IPS-15b (cell line): ENCODE measurements around the gene GALNT17.
"Not testable (repeated sequence)": the region's sequence is repeated elsewhere in the genome, so short reads cannot be mapped to it uniquely, and the experiment has no call there.

ENCODE experiments used
- H3K27me3 ChIP-seq: one replicate; pipeline ENCODE4 v1.6.1; 2013; ENCODE audit warnings: low read length; ENCODE audit not compliant: control insufficient read depth, insufficient read depth
- H3K36me3 ChIP-seq: one replicate; pipeline ENCODE4 v1.6.1; 2013; ENCODE audit warnings: low read length; ENCODE audit not compliant: control insufficient read depth, insufficient read depth
- H3K4me1 ChIP-seq: one replicate; pipeline ENCODE4 v1.6.1; 2013; ENCODE audit warnings: mild to moderate bottlenecking, low read length; ENCODE audit not compliant: control insufficient read depth, insufficient read depth
- H3K4me3 ChIP-seq: one replicate; pipeline ENCODE4 v1.5.1; 2013; ENCODE audit warnings: low read depth, low read length
- H3K9ac ChIP-seq: one replicate; pipeline ENCODE4 v1.6.1; 2013; ENCODE audit warnings: low read depth, mild to moderate bottlenecking, low read length
- H3K9me3 ChIP-seq: one replicate; pipeline ENCODE4 v1.6.1; 2013; ENCODE audit warnings: mild to moderate bottlenecking, low read length; ENCODE audit not compliant: control insufficient read depth, insufficient read depth

GALNT17 gene

DNA sequence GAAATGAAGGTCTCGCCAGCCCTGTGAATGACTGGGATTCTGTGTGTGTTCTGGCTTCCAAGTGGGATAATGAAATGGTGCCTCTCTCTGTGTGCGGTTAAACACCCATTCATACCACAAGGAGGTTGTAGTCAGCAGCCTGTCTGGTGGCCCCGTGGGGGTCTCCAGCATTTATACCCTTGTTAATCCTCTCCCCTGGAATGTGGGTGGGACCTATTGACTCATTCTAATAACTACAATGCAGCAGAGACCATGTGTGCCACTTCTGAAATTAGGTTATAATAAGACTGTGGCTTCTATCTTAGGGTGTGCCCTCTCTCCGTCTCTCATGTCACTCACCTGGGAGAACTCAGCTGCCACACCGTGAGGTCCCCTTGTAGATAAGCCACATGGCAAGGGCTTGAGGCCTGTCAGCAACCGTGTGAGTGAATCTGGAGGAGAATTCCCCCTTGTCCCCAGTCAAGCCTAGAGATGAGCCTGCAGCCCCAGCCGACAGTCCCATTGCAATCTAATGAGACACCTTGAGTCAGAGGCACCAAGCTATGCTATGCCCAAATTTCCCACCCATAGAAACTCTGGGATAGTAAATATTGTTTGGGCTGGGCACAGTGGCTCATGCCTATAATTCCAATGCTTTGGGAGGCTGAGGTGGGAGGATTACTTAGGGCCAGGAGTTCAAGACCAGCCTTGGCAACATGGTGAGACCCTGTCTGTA, 106.8 kb downstream of the GALNT17 start:
- Histone ChIP-seq H3K4me3 (no peak overlapping the region), H3K36me3 (no peaks in the 10 kb centered on the region), H3K4me1 (no peaks in the 10 kb centered on the region)

DNA sequence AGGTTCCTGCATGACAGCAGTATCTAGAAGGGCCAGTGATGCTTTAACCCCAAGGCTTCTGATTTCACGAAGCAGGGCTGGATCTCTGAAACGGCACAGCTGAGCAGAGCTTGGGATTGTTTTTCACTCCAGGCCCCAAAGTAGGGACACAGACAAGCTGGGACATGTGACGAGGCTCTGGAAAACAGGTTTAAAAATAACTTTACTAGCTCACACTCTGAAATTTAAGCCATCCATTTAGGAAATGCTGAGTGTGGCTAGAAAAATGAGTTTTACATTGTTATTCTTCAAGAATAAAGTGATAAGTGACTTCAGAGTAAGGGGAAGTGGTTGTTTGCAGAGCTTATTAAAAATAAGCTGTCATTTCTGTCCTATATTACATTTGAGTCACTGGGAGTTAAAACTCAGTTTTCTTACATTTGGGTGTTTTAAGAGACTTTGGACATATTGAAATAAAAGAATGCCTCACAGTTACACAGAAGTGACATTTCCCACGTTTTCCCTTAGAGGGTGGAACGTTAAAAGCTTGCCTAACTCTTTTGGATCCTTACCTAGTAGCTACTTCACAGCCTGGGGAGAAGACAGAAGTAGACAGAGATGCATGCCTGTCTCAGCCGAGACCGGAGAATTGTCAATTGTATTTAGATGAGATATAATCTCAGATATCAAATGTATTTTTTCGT, 107.8 kb downstream of the GALNT17 start:
- Histone ChIP-seq H3K36me3 (no peaks in the 10 kb centered on the region), H3K4me1 (no peaks in the 10 kb centered on the region), H3K27me3 (no peaks in the 10 kb centered on the region), H3K9me3 (no peaks in the 10 kb centered on the region), H3K9ac (no peak overlapping the region), H3K4me3 (no peak overlapping the region)

More for the DNA sequence above, 106.8 kb downstream of the GALNT17 start:
- Histone ChIP-seq H3K9ac (no peak overlapping the region), H3K9me3 (no peaks in the 10 kb centered on the region), H3K27me3 (no peaks in the 10 kb centered on the region)

DNA sequence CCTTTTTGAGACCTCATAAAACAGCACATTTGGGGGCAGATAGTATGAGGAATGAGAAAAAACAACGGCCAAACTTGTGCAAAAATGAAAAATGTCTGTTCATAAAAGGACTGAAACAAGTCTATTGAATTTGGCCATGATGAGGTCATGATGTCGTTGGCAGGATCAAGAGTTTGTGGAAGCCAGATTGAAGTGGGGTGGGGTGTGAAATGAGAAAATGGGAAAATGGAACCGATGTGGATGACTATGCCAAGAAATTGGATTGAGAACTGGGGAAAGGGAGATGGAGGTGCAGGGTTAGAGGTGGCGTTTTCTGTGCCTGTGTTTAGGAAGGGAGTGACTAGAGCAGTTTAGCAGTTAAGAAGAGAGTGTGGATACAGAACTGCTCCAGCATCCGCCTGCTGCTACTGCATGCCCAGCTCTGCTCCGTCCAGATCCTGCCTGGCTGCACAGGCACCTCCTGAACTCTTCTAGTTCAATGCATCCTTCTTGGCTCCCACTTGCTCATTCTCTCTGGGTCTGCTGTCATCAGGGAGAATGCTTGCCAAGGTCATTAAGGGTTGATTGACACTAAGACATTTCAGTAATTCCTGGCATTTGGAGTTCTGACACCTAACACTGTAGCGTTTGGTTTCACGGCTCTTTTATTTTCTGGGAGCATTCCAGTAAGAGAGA, 111.9 kb downstream of the GALNT17 start:
- Histone ChIP-seq H3K36me3 (no peaks in the 10 kb centered on the region), H3K4me3 (no peak overlapping the region), H3K9ac (no peak overlapping the region), H3K4me1 (peaks cover 4% of the 10 kb centered on the region), H3K9me3 (no peaks in the 10 kb centered on the region), H3K27me3 (no peaks in the 10 kb centered on the region)

DNA sequence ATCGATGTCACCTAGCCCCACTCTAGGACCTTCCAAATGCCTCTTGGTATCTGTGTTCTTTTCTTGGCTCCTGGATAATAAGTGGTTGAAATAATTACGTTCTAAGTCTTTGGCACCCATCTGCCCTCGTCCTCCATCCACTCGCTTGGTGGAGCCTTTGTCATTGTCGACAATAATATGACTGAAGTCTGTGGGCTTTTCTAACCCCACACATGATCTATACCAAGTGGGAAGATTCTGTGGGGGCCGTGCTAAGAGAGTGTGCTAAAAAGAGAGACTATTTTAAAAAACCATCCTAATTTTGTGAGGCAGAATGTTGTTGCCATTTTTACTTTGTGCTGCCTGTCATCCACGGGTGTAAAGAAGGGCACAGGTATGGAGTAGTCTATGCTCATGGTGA, 113.1 kb downstream of the GALNT17 start:
- Histone ChIP-seq H3K27me3 (no peaks in the 10 kb centered on the region), H3K4me3 (no peak overlapping the region), H3K9ac (no peak overlapping the region), H3K36me3 (no peaks in the 10 kb centered on the region), H3K4me1 (peaks cover 5% of the 10 kb centered on the region), H3K9me3 (no peaks in the 10 kb centered on the region)

DNA sequence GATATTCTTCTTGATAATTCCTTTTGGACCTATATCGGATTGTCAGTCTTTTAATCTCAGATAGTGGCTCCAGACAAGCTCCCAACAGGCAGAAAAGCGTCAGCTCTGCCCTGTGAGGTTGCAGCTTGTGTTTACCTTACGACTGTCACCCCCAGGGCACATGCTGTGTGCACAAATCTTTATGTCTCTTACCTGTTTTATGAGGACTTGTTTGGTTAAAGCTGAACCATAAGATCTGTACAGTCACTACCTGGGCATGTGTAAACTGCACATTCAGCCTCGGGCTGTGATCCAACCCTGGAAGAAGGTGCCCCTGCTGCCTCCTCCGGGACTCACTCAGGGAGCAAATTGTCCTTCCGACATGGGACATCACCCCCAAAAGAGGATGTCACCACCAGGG, 119.8 kb downstream of the GALNT17 start:
- Histone ChIP-seq H3K36me3 (no peaks in the 10 kb centered on the region), H3K9me3 (no peaks in the 10 kb centered on the region), H3K27me3 (no peaks in the 10 kb centered on the region)

DNA sequence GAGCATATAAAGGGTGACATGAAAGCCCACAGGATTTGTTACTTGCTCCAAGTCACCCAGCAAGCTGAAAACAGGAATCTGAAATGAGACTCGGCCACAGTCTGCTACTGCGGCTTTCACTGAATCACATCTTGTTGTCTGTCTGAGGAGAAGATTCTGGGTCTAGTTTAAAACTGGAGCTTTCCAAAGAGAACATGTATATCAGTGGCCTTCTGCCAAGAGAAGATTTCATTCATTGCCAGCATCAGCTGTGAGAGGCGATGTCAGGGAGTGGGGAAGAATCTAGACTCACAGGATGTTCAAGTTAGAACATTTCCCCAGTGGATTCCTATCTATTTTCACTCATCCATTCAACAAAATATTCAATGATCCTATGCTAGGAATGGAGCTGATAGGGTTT, 122.8 kb downstream of the GALNT17 start:
- Histone ChIP-seq H3K9ac (no peak overlapping the region), H3K4me1 (no peaks in the 10 kb centered on the region), H3K27me3 (no peaks in the 10 kb centered on the region), H3K9me3 (no peaks in the 10 kb centered on the region), H3K4me3 (no peak overlapping the region), H3K36me3 (no peaks in the 10 kb centered on the region)

More for the DNA sequence above, 119.8 kb downstream of the GALNT17 start:
- Histone ChIP-seq H3K4me1 (peaks cover 5% of the 10 kb centered on the region), H3K4me3 (no peak overlapping the region), H3K9ac (no peak overlapping the region)

DNA sequence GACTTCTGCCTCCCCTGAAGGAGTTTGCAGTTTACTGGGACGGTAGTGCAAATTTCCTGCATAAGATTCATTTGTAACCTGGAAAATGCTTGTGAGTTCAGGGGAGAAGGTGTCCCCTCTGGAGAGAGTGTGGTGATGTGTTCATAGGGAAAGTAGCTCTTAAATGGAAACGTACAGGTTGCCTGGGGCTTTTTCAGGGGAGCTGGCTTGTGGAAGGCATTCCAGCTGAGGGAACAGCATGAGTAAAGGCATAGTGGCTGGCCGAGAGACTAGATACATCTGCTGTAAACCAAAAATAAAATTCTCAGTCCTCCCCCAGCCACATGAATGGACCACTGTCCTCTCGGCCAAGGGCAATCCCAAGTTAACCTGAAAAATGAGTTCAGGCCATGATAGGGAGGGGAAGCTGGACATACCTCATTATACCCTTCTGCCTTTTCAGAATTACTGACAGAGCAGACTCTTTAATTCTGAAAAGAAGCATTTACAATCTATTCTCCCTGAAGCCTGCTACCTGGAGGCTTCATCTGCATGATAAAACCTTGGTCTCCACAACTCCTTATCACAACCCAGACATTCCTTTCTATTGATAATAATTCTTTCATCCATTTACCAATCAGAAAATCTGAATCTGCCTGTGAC, 123.7 kb downstream of the GALNT17 start:
- H3K4me3 ChIP-seq: no peak overlapping the region
- H3K4me1 ChIP-seq: no peaks in the 10 kb centered on the region
- H3K9me3 ChIP-seq: no peaks in the 10 kb centered on the region
- no peak overlapping the region for H3K9ac ChIP-seq
- no peaks in the 10 kb centered on the region for H3K27me3 ChIP-seq
- no peaks in the 10 kb centered on the region for H3K36me3 ChIP-seq

DNA sequence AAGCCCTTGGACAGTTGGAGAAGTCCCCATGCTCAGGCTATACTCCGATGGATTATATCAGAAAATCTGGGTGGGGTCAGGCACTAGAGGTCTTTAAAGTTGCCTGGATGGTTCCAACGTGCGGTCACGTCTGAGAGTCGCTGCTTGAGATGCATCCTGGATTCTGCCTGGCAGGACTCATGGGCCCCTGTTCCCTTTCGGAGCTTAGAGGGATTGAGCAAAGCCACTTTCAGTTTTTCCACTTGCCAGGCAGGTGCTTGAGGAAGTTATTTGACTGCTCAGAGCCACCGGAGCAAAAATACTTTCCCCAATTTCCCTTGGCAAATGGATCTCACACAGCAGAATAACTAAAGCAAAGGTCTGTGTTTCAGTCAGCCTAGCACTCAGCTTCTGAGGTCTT, 129.1 kb downstream of the GALNT17 start:
- Histone ChIP-seq H3K36me3 (no peaks in the 10 kb centered on the region), H3K4me3 (no peak overlapping the region), H3K27me3 (no peaks in the 10 kb centered on the region), H3K4me1 (no peaks in the 10 kb centered on the region), H3K9ac (no peak overlapping the region), H3K9me3 (peaks cover 3% of the 10 kb centered on the region)

DNA sequence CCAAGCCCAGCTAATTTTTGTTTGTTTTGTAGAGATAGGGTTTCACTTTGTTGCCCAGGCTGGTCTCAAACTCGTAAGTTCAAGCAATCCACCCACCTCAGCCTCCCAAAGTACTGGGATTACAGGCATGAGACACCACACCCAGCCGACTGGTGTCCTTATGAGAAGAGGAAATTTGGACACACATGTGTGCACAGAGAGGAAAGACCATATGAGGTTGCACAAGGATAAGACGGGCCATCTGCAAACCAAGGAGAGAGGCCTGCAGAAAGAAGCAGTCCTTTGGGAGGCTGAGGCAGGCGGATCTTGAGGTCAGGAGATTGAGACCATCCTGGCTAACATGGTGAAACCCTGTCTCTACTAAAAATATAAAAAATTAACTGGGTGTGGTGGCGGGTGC, 130.9 kb downstream of the GALNT17 start:
- not testable (repeated sequence) for H3K9ac ChIP-seq, H3K4me1 ChIP-seq, H3K36me3 ChIP-seq, H3K4me3 ChIP-seq, H3K27me3 ChIP-seq, H3K9me3 ChIP-seq

DNA sequence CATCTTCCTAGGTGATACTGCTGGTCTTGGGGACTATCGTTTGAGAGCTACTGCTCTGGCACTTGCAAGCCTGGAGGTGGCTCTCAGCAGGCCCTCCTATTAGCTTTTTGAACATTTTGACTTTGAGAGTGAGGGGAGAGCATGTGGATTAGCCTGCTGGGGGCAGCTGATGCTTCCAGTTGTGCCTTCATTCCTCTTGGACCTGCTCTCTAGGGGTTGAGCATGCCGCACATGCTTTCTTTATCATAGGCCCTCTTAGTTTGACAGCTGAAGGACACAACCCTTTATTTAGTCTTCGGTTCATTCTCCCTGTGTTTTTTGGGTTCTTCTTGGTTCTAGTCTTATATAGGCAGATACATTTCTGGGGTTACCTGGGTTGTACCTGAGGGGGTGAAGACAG, 132.1 kb downstream of the GALNT17 start:
- Histone ChIP-seq H3K27me3 (no peaks in the 10 kb centered on the region), H3K4me3 (no peak overlapping the region), H3K9me3 (peaks cover 3% of the 10 kb centered on the region), H3K4me1 (peaks cover 5% of the 10 kb centered on the region), H3K36me3 (no peaks in the 10 kb centered on the region), H3K9ac (no peak overlapping the region)

DNA sequence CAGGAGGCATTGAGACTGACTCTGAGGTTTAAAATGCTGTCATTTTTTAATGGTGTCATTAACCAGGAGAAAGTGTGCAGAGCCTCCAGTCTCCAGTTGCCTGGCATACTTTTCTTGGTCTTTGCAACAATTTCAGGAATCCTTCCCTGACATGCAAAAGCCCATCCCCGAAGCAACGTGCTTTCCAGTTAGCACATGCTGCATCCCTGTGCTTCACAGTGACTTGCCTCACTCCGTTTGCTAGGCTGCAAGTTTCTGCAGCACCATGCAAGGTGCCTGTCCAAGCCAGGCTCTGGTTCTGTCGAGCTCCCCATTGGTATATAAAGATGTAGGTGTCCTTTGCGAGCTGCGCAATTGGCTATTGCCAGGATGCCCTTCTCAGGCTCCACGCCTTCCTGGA, 135.0 kb downstream of the GALNT17 start:
- Histone ChIP-seq H3K4me1 (peaks cover 5% of the 10 kb centered on the region), H3K9ac (no peak overlapping the region), H3K4me3 (no peak overlapping the region), H3K9me3 (peaks cover 3% of the 10 kb centered on the region), H3K27me3 (no peaks in the 10 kb centered on the region), H3K36me3 (no peaks in the 10 kb centered on the region)
